ENCODE results near the gene INHA.

INHA gene

DNA sequence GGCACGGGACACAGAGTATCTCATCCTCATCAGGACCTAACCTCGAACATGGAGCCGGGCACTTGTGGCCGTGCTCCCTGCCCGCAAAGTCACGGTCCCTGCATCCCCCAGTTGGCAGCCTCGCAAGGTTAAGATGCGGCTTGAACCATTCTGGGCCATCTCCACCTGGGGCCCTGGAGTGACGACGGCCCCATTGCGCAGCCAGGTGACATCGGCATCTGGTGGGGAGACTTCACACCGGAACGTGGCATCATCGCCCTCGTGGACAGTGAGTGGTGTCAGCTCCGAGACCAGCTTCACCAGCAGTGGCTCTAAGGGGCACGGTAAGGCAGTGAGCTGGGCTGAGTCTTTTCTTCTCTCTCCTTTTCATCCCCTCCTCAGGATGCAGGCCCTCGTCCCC, 15.7 kb upstream of the INHA start:
- DNase-seq (ENCODE audit: low read depth), result no peak
- TF ChIP-seq, protein P1, sequence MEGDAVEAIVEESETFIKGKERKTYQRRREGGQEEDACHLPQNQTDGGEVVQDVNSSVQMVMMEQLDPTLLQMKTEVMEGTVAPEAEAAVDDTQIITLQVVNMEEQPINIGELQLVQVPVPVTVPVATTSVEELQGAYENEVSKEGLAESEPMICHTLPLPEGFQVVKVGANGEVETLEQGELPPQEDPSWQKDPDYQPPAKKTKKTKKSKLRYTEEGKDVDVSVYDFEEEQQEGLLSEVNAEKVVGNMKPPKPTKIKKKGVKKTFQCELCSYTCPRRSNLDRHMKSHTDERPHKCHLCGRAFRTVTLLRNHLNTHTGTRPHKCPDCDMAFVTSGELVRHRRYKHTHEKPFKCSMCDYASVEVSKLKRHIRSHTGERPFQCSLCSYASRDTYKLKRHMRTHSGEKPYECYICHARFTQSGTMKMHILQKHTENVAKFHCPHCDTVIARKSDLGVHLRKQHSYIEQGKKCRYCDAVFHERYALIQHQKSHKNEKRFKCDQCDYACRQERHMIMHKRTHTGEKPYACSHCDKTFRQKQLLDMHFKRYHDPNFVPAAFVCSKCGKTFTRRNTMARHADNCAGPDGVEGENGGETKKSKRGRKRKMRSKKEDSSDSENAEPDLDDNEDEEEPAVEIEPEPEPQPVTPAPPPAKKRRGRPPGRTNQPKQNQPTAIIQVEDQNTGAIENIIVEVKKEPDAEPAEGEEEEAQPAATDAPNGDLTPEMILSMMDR (IDR thresholded peaks at IDR 0.05; ENCODE audit: low read depth, low read length, missing control alignments), result no peak
- in situ Hi-C loops (cut with HindIII; ENCODE audit: low sequenced_read_pairs), result no loop called here
- no peak overlapping the region for H3K4me3 ChIP-seq (ENCODE audit: low read depth, low read length)

DNA sequence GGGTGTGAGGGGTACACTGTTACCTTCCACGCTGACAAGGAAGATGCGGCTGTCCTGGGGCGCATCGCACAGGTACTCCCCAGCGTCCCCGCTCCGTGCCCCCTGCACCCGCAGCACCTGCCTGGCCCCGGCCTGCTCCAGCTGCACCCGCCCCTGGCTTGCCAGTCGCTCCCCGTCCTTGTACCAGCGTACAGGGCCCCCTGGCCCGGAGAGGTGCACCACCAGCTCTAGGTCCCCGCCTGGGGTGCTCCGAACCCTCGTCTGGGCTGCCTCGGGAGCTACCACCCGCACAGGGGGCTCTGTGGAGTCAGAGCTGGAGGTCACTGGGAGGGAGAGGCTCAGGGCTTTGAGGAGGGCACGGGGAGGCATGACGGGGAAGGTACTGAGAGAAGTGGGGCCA, 14.8 kb upstream of the INHA start:
- in situ Hi-C loops (cut with HindIII; ENCODE audit: low sequenced_read_pairs), result no loop called here
- TF ChIP-seq, protein P1 (IDR thresholded peaks at IDR 0.05; ENCODE audit: low read depth, low read length, missing control alignments), result no peak
- DNase-seq (ENCODE audit: low read depth), result no peak
- H3K4me3 ChIP-seq (ENCODE audit: low read depth, low read length), result no peak overlapping the region

GRCh38 chr2:219557791-219558785, 14.0 kb upstream of the INHA start:
- no peak overlapping the region for H3K4me3 ChIP-seq (ENCODE audit: low read depth, low read length)
- in situ Hi-C loops (cut with HindIII; ENCODE audit: low sequenced_read_pairs), result no loop called here
- no peak for DNase-seq (ENCODE audit: low read depth)
- TF ChIP-seq, protein P1 (IDR thresholded peaks at IDR 0.05; ENCODE audit: low read depth, low read length, missing control alignments), result no peak

DNA sequence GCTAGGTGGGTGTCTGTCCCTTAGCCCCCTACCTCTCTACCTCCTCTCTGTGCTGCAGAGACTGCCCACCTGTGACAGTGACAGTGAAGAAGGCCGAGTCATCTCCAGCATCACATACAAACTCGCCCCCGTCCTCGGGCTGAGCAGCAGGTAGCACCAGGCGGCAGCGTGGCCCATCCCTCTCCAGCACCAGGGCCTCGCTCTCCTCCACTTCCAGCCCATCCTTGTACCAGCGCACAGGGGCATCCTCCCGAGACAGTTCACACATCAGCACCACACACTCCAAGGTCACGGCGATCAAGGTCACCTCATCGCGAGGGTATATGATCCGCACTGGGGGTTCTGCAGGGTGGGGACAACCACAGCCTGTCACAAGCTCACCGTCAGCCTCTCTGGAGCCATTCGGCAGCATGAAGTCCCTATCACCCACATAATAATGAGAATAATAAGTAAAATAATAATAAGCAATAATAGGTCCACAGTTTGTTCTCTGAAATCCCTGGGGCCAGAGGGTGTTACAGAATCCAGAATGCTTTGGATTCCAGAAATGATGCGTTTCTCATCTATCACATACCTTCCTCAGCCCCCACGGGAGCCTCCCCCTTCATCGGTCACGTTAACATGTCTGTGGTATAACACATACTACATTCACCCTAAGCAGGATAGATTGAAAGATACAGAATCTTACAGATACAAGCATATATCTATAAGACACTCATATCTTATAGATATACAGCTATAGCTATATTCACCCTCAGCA, 12.8 kb upstream of the INHA start:
- TF ChIP-seq, protein P1 (IDR thresholded peaks at IDR 0.05; ENCODE audit: low read depth, low read length, missing control alignments), result no peak
- no peak for DNase-seq (ENCODE audit: low read depth)
- in situ Hi-C loops (cut with HindIII; ENCODE audit: low sequenced_read_pairs), result no loop called here

DNA sequence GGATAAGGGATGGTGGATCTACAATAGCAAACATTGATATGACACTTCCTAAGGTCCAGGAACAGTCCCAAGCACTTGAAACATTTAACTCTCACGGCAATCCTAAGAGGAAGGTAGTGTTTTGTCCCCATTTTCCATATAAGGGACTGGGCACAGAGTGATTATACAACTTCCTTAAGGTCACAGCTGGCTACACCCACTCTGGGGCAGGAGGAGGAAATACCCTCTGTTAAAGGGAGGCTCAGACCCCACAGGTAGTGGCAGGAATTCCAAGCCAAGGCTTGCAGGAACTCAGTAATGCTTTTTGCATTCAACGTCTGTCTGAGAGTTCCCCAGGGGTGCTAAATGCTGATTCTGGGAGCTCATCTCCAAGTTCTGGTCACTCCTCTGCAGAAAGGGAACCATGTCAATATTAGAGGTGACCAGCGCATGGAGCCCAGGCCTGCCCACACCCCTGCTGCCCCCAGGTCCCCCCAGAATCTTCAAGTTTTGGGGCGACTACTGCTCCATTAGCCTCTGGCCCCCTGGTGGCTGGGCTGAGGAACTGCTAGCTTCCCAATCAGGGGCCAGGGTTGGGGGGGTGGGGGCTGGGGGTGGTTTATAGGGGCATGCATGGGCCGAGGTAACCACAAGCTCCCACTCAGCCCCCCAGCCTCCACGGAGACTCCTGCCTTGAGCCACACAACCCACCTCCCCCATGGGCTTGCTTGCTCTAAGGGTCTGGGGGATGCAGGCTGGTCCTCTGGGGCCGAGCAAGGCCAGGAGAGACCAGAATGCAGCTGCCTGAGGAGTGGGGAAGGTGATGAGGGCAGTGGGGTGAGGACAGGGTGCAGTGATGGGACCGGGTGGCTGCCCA, 11.8 kb upstream of the INHA start:
- H3K4me3 ChIP-seq (ENCODE audit: low read depth, low read length), result no peak overlapping the region
- TF ChIP-seq, protein P1 (IDR thresholded peaks at IDR 0.05; ENCODE audit: low read depth, low read length, missing control alignments), result peak; percentile 67
- in situ Hi-C loops (cut with HindIII; ENCODE audit: low sequenced_read_pairs), result no loop called here
- no peak for DNase-seq (ENCODE audit: low read depth)

More for the DNA sequence above, 12.8 kb upstream of the INHA start:
- H3K4me3 ChIP-seq (ENCODE audit: low read depth, low read length), result no peak overlapping the region

- H3K4me3 ChIP-seq (ENCODE audit: low read depth, low read length), result no peak overlapping the region
- TF ChIP-seq, protein P1 (IDR thresholded peaks at IDR 0.05; ENCODE audit: low read depth, low read length, missing control alignments), result no peak
- in situ Hi-C loops (cut with HindIII; ENCODE audit: low sequenced_read_pairs), result no loop called here
- no peak for DNase-seq (ENCODE audit: low read depth)
Observed at GRCh38 chr2:219560893-219561178, 11.3 kb upstream of the INHA start.
